Activated effector memory CD4-positive, alpha-beta T cell treated with anti-CD3 and anti-CD28 coated beads, Interleukin-2, amount 50 U/mL, for 16 hours (primary cell): ENCODE measurements around the gene KCNH2.

Experiments used
- DNase-seq: peaks from one replicate; pipeline ENCODE4 v3.0.0-alpha.2; 2020

KCNH2 gene

DNA sequence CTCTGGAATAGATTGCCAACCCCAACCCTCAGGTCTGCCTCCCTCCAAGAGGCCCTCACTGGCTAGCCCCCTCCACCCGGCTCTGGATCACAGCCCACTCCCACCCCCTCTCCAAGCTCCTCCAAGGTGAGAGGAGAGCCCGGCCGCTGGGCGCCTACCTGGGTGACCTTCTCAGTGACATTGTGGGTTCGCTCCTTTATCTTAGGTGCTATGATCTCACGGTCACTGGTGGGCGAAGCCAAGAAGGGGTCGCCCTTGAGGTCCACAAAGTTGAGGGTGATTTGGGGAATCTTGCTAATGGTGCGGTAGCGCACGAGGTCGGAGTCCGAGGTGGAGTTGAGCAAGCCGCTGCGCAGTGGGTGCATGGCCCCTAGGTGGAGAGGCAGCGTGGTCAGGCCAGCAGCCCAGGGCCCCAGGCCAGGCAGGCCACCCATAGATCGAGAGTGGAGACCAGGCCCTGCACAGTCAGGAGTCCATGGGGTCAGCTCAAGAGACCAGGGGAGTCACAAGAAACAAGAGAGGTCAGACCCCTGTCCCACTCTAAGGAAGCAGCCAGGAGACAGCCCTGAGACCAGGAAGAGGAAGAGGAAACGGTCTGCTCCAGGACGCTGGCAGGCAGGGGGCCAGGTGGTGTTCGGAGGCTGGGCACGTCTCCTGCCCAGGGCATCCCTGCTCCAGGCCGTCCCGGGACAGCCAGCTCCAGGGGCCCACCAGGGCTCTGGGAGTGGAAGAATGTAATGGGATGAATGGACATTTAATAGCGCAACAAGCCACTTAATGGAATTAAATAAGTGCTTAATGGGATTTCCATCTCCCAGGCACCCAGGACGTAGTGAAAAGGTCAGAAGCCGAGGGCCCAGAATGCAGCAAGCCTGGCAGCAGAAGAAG lies 20.7 kb downstream of the KCNH2 start:
- DNase-seq: no peak

DNA sequence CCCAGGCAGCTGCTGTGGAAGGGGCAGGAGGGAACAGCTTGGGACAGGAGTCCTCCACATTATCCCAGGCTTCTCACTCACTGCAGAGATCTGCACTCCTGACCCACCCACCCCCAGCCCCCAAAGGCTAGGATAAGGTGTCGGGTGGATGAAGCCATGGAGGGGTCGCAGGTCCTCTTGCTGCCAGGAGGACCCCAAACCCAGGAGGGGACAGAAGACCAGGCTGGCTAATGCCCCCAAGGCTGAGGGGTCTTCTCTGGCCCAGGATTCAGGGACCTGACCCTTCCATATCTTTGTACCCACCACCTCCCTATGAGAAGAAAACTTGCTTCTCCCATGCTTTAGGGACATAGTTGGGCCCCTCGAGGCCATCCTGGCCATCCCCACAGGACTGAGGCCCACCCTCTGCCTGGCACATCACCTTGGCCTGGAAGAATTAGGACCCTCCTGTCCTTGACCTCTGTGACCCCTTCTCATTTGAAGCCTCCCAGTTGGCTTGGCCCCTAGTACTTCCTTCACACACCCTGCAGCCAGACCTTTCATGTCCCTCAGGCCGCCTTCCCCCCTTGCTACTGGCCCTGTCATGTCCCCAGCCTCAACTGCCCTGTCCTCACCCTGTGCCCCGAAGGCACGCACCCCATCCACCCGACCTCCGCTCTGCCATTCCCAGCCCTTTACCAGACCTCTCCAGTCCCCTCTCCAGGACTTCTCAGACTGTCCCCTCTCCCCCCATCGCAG lies 21.6 kb downstream of the KCNH2 start:
- DNase-seq: no peak

DNA sequence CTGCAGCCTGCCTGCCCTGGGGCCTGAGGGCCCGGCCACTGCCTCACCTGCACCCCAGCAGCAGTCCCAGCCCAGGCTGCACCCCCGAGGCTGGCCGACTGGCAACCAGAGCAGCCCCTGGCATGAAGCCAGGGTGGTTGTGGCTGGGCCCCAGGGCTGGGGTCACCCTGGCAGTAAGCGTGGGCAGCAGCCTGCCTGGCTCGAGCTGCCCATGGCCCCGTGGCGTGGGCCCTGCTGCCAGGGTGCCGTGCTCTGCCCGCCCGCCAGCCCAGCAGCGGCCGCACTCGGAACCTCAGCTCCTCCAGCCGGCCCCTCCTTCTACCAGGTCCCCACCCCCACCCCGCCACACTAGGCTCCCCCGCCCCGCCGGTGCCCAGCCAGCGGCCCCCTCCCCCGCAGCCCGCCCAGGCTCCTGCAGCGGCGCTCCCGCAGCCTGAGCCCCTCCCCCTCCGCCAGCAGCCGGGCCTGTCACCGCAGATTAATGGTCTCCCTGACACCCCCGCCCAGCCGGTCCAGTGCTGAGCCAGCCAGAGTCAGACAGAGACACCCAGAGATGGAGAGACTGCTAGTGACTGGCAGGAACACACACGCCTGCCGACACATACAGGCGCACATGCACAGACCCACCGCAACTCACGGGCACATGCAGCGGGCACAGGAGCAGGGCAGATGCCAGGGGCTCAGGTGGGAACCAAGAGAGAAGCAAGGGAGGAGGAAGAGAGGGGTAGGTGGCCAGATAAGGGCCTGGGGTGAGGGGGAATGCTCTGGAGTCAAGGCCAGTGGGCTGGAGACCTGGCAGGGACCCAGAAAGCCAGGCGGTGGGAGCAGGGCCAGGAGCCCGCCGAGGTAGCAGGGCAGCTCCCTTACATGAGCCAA lies 22.4 kb downstream of the KCNH2 start:
- DNase-seq: no peak

DNA sequence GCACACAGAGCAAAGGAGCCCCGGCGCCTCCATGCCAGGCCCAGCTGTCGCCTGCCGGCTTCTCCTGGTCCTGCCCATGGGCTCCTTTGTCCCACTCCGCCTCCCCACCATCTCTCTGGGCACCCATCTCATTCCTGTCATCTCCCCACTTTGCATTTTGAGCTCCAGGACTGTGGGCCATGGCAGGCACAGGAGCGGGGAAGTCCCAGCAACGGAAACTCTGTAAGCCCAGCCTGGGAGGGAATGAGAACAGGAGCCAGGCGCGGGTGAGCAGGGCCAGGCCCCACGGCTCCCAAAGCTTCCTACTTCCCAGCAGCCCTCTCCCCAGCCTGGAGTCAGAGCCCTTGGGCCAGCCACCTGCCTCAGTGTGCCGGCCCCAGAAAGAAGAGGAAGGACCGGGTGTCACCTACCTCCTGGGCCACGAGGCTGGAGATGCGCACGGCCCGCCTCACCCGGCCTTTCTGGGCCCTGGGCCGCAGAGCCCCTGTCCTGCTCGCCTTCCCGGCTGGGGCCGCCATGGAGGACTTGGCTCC lies 23.1 kb downstream of the KCNH2 start:
- no peak for DNase-seq

DNA sequence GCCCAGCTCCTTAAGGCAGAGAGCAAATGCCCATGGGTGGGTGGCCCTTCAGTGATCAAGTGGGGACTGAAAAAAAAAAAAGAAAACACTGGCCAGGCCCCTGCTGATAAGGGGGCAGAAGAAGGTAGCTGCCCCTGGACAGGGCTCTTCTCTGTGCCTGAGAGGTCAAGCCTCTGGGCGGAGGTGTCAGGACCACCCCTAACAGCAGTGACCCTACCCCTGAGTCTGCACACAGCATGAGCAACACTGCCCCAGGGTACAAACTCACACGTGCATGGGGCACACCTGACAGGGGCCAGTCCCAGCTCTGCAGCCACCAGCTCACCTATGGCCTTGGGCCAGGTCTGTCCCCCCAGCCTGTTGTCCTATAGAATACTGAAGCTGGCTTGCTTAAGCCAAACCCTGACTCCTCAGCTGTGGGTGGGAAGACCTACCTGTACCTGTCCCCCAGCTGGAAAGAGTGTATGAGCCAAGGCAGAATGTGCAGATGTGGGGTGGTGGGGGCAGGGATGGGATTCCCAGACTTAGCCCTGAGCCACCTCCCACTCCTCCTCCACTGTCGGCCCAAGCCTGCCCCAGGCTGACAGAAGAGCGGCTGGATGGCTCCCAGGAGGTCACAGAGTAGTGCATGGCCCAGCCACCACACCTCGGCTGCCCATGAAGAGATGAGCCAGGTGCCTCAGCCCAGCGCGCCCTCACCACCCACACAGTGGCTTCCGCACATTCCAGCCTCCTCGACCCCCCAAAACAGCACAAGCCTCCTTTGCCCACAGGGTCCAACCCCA lies 23.7 kb downstream of the KCNH2 start:
- DNase-seq: no peak

DNA sequence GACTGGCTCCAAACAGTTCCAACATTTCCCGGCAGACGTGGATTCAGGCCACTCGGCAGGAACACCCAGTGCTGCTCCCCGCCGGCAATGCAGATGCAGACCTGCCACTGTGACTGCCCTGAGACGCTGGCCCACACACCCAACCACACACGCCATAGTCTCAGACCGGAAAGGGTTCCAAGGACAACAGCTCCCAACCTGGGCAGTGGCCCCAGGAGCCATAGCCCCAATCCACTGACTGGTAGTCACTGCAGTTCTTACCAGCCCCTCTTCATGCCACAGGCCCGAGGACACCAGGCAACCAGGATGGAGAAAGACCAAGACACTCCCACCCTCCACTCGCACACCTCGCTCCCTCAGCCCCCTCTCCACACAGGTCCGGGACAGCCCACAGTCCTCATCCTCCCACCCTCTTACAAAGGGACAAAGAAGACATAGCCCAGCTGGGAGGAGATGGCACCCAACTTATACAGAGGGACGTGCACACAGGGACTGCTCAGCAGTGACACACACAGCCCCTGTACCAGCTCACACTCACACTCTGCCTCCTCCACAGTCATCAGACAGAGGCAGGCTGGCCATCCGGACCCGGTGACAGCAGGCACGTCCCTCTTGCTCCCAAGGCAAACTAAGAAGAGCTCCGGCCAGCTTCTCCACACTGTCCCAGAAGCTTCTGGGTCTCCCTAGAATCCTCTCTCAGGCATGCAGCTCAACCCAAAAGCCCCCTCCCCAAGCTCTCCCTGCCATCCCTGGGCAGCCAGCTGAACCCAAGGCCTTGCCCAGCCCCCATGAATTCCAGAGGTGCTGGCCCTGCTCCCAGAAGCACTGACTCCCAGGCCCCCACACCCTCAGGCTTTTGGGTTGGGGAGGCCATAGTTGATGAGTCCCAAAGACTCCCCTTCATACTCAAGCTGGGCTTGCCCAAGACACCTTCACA lies 24.8 kb downstream of the KCNH2 start:
- DNase-seq: no peak

DNA sequence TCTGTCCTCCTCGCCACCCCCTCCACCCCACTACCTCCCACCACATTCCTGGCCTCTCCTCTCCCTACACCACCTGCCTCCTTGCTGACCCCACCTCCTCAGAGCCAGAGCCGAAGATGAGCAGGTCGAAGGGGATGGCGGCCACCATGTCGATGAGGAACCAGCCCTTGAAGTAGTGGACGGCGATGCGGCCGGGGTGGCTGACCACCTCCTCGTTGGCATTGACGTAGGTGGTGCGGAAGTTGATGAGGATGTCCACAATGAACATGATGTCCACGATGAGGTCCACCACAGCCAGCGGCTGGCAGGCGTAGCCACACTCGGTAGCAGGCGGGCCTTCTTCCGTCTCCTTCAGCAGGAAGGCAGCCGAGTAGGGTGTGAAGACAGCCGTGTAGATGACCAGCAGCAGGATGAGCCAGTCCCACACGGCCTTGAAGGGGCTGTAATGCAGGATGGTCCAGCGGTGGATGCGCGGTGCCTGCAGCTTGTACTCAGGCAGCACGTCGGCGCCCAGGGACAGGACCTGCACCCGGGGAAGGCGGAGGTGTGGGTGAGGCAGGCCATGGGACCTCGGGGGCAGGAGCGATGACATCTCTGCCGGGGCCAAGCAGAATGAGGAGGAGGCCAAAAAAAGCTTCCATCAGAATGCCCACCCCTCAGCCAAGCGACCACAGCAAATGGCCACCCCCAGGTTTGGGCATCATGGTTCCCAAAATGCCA lies 25.6 kb downstream of the KCNH2 start:
- DNase-seq: no peak

DNA sequence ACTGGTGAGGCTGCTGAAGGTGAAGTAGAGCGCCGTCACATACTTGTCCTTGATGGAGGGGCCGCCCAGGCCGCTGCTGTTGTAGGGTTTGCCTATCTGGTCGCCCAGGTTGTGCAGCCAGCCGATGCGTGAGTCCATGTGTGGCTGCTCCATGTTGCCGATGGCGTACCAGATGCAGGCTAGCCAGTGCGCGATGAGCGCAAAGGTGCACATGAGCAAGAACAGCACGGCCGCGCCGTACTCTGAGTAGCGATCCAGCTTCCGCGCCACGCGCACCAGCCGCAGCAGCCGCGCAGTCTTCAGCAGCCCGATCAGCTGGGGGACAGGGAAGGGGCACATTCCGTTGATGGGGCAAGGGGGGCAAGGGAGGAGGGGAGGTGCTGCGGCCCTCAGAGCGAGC lies 26.6 kb downstream of the KCNH2 start:
- DNase-seq: no peak

DNA sequence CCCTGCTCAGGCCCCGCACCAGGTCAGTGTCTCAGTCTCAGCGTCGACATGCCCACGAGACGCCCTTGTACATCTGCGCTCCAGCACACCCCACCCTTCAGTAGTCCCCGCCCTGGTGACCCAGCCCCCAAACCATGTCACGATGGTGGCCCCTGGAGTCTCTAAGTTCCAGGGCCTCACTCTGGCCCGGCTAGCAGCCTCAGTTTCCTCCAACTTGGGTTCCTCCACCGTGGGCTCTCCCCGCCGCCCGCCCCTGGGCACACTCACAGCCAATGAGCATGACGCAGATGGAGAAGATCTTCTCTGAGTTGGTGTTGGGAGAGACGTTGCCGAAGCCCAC lies 27.0 kb downstream of the KCNH2 start:
- DNase-seq: no peak

DNA sequence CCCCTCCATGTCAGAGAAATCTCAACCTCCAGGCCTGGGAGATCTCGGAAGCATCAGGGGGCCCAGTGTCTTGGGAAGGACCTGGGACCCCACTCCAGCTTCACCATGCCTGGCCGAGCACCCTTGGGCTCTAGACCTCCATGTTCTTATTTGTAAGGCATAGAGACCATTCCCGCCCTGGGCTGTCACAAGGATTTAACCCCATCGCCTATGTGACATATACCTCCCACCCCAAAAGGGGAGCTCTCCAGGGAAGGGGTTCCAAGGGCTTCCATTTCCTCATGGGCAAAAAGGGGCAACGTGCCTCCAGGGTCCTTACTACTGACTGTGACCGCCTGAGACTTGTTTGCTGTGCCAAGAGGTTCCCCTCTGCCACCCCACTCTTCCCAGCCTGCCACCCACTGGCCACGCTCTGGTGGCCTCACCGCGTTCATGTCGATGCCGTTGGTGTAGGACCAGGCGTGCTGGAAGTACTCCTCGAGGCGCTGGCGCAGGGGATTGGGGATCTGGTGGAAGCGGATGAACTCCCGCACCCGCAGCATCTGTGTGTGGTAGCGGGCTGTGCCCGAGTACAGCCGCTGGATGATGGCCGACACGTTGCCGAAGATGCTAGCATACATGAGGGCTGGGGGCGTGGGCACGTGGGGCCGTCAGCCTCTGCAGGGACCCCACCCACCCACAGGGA lies 27.5 kb downstream of the KCNH2 start:
- DNase-seq: no peak

DNA sequence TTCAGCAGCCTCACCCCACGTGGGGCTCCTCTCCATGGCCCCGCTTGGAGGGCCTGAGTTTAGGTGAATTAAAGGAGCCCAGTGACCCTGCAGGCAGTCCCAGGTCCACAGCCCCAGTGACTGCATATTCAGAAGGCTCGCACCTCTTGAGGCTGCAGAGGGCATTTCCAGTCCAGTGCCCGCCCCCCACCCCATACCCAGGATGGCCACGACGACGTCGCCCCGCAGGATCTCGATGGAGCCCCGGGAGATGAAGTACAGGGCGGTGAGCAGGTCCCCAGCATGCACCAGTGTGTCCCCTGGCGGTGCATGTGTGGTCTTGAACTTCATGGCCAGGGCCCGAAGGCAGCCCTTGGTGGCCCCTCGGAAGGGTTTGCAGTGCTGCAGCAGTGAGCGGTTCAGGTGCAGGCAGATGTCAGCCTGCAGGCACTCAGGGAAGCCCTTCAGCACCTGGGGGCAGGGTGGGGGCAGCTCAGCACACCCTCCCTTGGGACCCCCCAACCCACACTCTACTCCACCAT lies 28.1 kb downstream of the KCNH2 start:
- peak; percentile 51 for DNase-seq

DNA sequence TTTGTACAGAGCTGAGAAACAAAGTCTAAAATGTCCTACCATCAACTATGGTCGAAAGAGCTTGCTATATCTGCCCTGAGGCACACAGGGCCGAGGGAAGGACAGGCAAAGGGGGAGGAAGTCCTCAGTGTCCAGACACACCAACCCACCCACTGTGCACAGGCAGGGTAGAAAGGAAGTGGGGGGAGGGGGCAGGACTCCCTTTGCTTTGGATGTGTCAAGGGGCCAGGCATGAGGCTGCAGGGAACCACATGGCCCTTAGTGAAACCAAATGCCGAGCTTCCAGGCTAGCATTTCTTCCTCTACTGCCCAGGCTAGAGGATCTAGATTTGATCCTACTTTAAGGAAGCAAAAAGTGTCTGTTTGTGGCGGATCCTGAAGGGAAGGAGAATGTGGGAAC lies 28.6 kb downstream of the KCNH2 start:
- peak; percentile 46 for DNase-seq

DNA sequence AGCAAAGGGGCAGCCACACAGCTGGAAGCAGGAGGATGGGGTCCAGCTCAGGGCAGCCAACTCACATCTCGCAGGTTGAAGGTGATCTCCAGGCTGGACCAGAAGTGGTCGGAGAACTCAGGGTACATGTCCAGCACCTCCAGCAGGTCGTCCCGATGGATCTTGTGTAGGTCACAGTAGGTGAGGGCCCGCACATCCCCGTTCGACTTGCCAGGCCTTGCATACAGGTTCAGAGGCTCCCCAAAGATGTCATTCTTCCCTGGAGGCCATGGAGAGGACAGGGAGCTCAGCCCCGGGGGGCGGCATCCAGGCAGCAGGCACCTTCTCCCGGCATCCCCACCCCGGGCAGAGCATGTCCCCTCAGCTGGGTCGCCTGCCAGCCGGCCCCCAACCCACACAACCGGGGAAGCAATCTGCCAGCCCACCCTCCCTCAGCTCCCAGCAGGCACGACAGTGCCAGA lies 29.3 kb downstream of the KCNH2 start:
- peak; percentile 58 for DNase-seq

DNA sequence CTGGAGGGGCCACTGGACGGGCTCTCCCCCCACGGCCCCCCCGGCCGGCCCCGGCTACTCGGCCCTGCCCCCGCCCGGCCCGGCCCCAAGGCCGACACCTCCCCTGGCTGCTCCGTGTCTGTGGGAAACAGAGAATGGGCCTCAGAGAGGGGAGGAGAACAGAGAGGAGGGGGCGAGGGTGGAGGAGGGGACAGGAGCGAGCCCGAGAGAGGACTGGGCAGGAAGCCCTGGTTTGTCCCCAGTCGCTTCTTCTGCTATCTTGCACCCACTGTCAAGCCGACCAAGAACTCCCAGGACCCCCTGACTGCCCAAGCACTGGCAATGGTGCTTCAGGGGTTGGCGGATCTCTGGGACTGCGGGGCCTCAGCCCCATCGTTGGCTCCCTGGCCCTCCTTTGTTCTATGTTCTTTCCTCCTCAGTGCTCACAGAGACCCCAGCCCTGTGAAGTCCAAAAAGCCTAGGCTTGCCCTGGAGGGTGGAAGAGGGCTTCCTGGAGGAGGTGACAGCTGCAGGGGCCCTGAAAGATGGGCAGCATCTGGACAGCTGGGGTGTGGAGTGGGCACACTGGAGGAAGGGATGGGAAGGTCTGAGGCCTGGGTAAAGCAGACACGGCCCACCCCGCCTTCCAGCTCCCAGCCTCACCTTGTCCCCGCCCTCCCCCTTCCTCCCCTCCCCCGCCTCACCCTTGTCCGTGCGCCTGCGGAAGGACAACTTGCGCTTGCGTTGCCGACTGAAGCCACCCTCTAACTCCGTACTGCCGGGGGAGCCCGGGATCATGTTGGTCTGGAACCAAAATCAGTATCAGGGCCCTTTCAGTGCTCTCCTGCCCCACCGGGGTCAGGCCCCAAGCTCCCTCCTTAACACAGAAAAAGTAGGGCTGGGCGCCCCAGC lies 30.1 kb downstream of the KCNH2 start:
- DNase-seq: peak; percentile 57

DNA sequence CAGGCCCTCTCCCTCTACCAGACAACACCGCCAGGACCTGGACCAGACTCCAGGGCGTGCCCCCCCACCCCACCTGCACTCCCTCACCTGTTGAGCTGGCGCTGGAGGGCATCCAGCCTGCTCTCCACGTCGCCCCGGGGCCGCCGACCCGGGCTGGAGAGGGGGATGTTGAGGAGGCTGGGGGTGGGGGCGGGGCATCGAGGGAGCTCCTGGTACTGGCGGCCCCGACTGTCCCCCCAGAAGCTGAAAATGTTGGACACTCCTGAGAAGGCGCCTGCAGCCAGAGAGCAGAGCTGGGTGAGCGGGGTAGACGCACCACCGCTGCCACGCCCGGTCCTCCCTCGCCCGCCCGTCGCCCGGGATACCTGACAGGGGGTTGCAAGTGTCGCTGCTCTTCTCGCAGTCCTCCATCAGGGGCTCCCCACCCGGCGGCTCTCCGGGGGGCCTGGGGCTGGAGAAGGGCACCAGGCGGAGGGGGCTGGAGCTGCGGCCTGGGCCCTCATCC lies 30.8 kb downstream of the KCNH2 start:
- peak; percentile 57 for DNase-seq

DNA sequence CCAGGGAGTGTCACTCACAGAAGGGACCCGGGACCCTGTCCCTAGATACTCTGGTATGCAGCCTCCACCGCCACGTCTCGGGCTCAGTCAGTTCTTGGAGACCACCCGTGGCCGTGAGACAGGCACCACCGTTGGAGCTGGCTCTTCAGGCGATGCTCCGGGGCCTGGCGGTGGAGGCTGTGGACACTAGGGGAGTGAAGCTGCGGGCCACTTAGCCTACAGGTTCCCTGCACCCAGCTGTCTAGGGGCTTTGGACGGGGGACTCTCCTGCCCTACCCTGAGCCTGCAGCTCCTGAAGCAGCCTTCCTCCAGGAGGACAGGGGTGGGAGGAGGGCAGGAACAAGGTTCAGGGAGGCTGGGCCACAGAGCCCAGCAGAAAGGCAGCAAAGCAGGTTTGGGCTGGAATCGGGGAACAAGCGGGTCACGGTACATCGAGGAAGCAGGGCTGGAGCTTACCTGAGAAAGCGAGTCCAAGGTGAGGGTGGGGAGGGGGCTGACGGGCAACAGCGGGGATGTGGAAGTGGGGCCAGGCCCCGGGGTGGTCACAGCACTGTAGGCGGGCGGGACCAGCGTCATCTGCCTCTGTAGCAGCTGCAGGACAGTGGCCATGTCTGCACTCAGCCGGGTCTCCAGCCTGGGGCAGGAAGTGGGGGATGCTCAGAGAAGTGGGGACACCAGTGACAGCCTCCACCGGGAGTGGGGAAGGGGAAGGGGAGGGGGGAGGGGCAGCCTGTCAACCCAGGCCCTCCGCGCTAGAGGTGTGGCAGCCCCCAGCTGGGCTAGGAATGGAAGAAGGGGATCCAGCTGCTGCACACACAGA lies 31.5 kb downstream of the KCNH2 start:
- peak; percentile 55 for DNase-seq

DNA sequence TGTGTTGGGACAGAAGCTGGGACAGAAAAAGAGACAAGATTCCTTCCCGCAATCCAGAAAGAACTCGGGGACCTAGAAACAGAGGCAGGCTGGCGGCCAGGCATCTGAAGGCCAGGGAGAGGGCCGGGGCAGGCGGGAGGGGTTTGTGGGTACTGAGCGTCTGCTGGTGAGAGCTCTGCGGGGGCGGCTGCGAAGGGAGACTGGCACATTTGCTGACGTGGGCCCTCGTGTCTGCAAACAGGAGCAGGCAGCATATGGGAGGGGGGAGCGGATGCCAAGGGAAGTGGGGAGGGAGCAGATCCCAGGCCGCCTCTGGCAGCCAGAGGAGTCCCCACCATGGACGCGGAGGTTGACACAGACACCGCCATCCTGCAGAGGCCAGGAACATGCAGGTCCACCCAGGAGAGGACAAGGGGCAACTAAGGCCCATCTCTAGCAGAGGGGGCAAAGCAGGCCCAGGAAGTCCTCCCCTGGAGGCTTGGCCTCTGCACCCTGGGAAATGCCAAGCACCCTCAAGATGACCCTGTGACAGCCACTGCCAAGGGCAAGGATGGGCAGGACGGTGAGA lies 32.2 kb downstream of the KCNH2 start:
- DNase-seq: peak; percentile 56
